Measurements from ENCODE around the gene AREL1.

AREL1 gene

DNA sequence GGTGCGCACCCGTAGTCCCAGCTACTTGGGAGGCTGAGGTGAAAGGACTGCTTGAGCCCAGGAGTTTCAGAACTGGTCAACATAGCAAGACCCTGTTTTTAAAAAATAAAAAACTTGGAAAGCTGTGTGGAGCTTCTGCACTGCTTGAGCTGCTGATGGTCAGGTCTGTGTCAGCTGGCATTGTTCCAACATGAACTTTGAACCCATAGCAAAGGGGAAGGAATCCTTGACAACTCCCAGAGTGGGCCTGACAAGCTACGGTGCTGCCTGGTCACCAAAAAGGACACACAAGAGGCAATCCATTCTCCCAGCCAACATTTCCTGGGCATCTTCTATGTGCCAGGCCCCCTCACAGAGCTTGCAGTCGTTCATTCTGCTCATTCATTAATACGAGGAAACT lies 84.5 kb downstream of the AREL1 start:
- ChIA-PET CTCF (interaction anchor here (1.1 to 2.6 kb wide), 4 partner anchors 12 to 23 kb away, joined by 3 to 17 read pairs (median 3); partner anchors contain the start of gene LTBP2), POLR2A (no interaction called here)
- DNase-seq (ENCODE audit: extremely low spot score) = no peak
- TF ChIP-seq, protein P1, sequence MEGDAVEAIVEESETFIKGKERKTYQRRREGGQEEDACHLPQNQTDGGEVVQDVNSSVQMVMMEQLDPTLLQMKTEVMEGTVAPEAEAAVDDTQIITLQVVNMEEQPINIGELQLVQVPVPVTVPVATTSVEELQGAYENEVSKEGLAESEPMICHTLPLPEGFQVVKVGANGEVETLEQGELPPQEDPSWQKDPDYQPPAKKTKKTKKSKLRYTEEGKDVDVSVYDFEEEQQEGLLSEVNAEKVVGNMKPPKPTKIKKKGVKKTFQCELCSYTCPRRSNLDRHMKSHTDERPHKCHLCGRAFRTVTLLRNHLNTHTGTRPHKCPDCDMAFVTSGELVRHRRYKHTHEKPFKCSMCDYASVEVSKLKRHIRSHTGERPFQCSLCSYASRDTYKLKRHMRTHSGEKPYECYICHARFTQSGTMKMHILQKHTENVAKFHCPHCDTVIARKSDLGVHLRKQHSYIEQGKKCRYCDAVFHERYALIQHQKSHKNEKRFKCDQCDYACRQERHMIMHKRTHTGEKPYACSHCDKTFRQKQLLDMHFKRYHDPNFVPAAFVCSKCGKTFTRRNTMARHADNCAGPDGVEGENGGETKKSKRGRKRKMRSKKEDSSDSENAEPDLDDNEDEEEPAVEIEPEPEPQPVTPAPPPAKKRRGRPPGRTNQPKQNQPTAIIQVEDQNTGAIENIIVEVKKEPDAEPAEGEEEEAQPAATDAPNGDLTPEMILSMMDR (IDR thresholded peaks at IDR 0.05; ENCODE audit: control extremely low read depth, extremely low read depth, low read depth, missing control alignments) = no peak

DNA sequence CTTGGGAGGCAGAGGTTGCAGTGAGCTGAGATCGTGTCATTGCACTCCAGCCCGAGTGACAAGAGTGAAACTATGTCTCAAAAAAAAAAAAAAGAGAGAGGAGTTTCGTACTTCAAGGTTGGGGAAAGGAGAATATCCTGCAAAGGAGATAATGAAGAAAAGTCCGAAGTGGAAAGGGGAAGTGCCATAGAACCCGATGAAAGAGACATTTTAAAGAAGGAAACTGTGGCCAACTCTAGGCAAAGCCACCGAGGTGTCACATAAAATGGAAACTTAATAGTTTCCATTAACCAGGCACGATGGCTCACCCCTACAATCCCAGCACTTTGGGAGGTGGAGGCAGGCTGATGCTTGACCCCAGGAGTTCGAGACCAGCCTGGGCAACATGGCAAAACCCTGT lies 85.8 kb downstream of the AREL1 start:
- CTCF ChIA-PET = interaction anchor here (1.0 to 2.6 kb wide), 3 partner anchors 10 to 15 kb away, joined by 3 to 17 read pairs (median 5); partner anchors contain the start of gene LTBP2
- TF ChIP-seq, protein P1 (IDR thresholded peaks at IDR 0.05; ENCODE audit: control extremely low read depth, extremely low read depth, low read depth, missing control alignments) = no peak
- no peak for DNase-seq (ENCODE audit: extremely low spot score)
- POLR2A ChIA-PET = no interaction called here

DNA sequence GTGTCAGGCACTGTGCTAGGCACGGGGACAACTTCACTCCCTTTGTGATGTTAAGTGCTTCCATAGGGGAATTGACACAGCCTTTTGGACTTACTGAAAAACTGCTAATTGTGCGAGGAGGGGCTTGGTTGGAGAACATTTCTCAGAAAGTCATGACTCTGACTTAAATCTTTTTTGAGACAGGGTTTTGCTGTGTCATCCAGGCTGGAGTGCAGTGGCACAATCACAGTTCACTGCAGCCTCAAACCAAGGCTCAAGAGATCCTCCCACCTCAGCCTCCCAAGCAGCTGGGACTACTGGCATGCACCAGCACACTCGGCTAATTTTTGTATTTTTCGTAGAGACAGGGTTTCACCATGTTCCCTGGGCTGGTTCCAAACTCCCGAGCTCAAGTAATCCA lies 90.6 kb downstream of the AREL1 start:
- TF ChIP-seq, protein P1 (IDR thresholded peaks at IDR 0.05; ENCODE audit: control extremely low read depth, extremely low read depth, low read depth, missing control alignments) = no peak
- no peak for DNase-seq (ENCODE audit: extremely low spot score)
- POLR2A ChIA-PET = no interaction called here
- CTCF ChIA-PET = interaction anchor here (5.5 kb wide), 1 partner anchor 11 kb away, joined by 62 read pairs; the partner anchor contains the start of gene LTBP2

DNA sequence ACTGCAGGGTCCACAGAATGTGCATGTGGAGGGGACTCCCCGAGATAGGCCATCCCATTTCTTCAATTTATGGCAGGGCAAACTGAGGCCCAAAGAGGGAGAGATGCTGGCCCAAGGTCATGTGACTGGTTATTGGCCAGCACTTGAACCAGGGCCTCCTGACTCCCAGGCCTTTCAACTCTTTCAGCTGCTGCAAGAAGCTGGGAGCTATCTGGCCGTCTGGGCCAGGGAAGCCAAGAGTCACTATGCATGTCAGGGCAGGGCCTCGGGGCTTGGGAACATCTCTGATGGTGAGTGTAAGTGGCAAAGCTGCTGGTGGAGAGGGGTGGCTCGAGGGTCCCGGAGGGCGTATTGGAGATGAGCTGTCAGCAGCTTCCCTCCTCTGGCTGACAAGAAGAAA lies 91.3 kb downstream of the AREL1 start:
- DNase-seq (ENCODE audit: extremely low spot score) = no peak
- CTCF ChIA-PET = interaction anchor here (0.8 to 5.5 kb wide), 2 partner anchors 10 to 31 kb away, joined by 3 to 62 read pairs; partner anchors contain the start of gene LTBP2
- POLR2A ChIA-PET = no interaction called here
- TF ChIP-seq, protein P1 (IDR thresholded peaks at IDR 0.05; ENCODE audit: control extremely low read depth, extremely low read depth, low read depth, missing control alignments) = no peak

DNA sequence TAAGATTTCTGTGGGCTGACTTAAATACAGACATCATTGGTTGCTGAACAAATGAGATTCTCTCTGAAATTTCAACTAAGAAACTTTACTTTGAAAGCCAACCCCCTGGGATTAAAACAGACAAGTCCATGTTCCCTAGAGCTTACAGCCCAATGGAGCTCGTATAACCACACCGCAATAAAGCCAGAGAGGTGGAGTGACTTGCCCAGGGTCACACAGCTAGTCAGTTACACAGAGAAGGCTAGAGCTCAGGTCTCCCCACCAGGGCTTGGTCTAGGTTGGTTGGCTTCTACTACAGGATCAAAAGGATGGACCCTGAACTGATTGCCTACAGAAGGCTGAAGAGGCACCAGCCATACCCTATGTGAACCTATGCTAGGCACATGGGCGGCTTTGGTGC lies 92.0 kb downstream of the AREL1 start:
- TF ChIP-seq, protein P1 (IDR thresholded peaks at IDR 0.05; ENCODE audit: control extremely low read depth, extremely low read depth, low read depth, missing control alignments) = no peak
- no peak for DNase-seq (ENCODE audit: extremely low spot score)
- ChIA-PET POLR2A (no interaction called here), CTCF (no interaction called here)

DNA sequence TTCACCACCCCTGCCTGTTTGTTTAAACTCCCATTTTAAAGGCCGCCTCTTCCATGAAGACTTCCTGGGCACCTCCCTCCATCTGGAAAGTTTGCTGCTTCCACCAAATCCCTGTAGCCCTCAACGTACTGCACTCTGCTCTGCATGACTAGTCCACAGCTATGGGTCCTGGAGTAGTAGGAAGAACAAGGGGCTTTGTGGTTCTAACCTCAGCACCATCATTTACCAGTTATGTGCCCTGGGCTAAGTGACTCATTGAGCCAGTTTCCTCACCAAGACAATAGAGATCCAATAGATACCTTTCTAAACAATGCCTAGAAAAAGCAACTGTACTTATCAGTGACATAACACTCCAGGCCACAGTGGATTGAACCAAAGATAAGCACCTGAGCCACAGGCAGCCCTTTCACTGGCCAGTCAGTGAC lies 92.4 kb downstream of the AREL1 start:
- ChIA-PET POLR2A (no interaction called here), CTCF (interaction anchor here (1.4 kb wide), 1 partner anchor 468 kb away, joined by 3 read pairs; no protein-coding TSS in a partner anchor)
- DNase-seq (ENCODE audit: extremely low spot score) = no peak
- TF ChIP-seq, protein P1 (IDR thresholded peaks at IDR 0.05; ENCODE audit: control extremely low read depth, extremely low read depth, low read depth, missing control alignments) = no peak

Data from GM10248 (cell line).